Esophagus muscularis mucosa (tissue), 4 donors: ENCODE results near the gene WRNIP1.

Source experiments
- EP300 ChIP-seq: sonication (generic); formaldehyde crosslinking; IDR thresholded peaks from one replicate; pipeline ENCODE4 v1.6.1; 2017; ENCODE audit warnings: antibody characterized with exemption
- POLR2A ChIP-seq: fragments of 450-650 bp; IDR thresholded peaks from one replicate; pipeline ENCODE4 v1.6.1; 2017; ENCODE audit warnings: antibody characterized with exemption, moderate library complexity, mild to moderate bottlenecking, low read depth
- POLR2AphosphoS5 ChIP-seq, 2 donors: sonication (generic); formaldehyde crosslinking; IDR thresholded peaks; one replicate each; pipeline ENCODE4 v1.6.1; 2017; ENCODE audit warnings: antibody characterized with exemption in 2 of 2
- TF ChIP-seq, protein P1 (sequence below), 3 experiments: fragments of 200-600 bp in 2 of 3; fragments of 450-650 bp in 1 of 3; sonication (generic) in 2 of 3; IDR thresholded peaks; one replicate each; pipeline ENCODE4 v1.5.1; 2017 to 2019; ENCODE audit warnings: antibody characterized with exemption in 3 of 3, mild to moderate bottlenecking in 2 of 3, moderate library complexity in 1 of 3

DNA sequence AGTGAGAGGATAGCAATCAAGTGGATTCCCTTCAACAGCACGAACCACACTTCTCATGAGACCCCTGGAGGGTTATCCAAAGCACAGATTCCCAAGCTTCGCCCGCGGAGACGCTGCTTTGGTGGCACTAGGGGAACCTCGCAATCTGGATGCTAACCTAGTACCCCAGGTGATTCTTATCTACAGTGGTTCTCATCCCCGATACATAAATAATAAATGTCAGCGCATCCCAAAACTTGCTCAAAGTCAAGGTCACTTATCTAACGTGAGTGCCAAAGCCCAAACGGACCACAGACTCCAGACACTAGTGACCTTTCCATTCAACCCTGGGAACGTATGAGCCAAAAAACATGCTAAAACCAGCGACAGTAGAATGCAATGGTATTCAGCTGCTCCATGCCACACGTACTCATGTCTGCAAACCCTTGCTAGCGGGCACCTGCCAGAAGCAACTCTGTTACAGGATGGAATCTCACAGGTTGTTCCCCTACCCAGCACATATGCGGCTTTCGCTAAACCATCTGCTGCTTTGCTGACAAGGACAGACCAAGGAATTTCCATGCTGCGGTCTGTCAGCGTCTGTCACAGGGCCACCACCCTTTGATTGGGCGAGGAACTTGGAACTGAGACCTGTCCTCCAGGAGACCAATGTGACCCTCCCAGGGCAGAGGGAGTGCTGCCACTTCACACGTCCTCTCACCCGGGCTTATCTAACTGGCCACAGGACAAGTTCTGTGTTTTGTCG is 31.3 kb upstream of the WRNIP1 start:
- TF ChIP-seq POLR2A (no peak), EP300 (no peak), POLR2AphosphoS5 (IDR thresholded peaks at IDR 0.05) (no peak)
- TF ChIP-seq, protein P1, sequence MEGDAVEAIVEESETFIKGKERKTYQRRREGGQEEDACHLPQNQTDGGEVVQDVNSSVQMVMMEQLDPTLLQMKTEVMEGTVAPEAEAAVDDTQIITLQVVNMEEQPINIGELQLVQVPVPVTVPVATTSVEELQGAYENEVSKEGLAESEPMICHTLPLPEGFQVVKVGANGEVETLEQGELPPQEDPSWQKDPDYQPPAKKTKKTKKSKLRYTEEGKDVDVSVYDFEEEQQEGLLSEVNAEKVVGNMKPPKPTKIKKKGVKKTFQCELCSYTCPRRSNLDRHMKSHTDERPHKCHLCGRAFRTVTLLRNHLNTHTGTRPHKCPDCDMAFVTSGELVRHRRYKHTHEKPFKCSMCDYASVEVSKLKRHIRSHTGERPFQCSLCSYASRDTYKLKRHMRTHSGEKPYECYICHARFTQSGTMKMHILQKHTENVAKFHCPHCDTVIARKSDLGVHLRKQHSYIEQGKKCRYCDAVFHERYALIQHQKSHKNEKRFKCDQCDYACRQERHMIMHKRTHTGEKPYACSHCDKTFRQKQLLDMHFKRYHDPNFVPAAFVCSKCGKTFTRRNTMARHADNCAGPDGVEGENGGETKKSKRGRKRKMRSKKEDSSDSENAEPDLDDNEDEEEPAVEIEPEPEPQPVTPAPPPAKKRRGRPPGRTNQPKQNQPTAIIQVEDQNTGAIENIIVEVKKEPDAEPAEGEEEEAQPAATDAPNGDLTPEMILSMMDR (IDR thresholded peaks at IDR 0.05): no peak
